Stimulated activated CD4-positive, alpha-beta T cell treated with anti-CD3 and anti-CD28 coated beads, Interleukin-2, amount 100 ng/mL, for 24 hours (primary cell): ENCODE data around the gene TPST2.

ENCODE experiments used
- DNase-seq, 2 donors: peaks; one replicate each; pipeline ENCODE4 v3.0.0-alpha.2; 2020

Gene TPST2

DNA sequence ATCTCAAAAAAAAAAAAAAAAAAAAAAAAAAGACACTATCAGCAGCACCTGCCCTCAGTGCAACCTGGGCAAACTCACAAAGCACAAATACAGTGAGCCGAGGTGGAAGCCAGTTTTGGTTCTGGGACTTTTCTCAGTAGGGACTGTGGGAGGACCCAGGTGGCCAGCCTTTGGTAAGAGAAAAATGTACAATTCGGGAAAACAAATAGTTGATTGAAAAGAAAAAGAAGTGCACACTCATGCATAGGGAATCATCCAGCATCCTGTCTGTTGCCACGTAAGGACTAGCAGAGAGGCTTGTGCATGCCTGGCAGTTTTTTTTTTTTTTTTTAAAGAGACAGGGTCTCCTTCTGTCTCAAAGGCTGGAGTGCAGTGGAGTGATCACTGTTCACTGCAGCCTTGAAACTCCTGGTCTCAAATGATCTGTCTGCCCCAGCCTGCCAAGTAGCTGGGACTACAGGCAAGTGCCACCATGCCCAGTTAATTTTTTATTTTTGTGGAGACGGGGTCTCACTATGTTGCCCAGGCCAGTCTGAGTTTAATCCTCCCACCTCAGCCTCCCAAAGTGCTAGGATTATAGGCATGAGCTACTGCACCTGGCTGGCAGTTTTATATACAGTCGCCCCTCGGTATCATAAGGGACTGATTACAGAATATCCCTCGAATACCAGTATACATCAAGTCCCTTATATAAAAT, 36.7 kb downstream of the TPST2 start:
- no peak for DNase-seq

DNA sequence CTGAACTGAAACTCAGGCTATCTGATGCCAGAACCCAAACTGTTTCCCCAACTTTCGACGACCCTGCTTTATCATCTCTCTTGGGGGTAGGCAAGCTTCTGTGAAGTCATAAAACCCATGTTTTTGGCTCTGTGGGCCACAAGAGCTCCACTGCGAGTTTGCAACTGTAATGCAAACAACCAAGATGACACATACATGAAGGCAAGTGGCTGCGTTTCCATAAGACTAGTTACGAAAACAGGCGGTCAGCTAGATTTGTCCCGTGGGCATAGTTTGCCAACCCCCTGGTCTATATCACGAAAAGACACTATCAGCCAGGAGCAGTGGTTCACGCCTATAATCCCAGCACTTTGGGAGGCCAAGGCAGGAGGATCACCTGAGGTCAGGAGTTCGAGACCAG, 37.5 kb downstream of the TPST2 start:
- DNase-seq = no peak

DNA sequence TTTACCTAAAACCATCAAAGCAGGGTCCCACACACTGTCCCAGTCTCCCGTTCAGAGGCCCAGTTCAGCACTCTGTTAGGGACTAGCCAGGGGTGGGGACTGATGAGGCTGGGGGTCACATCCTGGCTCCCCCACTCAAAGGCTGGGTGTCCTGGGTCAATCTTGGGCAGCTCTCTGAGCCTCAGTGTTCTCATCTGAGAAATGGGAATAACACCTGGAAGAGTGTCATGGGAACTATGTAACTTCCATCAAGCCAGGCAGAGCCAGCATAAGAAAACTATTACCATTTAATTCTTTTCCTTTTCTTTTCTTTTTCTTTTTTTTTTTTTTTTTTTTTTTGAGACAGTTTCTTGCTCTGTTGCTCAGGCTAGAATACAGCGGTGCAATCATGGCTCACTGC, 38.4 kb downstream of the TPST2 start:
- DNase-seq = no peak

DNA sequence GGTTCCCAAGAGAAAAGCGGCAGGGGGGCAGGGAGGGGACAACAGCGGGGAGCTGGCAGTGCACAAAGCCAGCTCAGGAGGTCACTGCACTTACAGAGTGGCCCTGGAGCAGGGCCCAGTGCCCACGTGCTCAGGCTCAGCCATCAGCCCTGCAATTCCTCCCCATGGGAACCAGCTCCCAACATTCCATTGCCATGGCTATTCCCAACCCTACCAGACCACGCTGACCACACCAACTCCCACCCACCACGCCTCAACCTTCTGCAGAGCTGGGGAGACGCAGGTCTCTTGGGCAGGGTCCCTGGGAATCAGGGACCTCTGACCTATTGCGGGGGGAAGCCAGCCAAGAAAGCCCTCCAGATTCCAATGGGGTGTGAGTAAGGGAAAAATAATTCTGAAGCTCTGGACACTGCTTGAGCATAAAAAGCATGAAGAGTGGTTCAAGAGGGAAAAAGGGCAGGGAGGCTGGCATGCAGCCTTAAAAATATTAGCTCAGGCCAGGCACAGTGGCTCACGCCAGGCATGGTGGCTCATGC, 39.4 kb downstream of the TPST2 start:
- DNase-seq = no peak

GRCh38 chr22:26549902-26550497, 39.9 kb downstream of the TPST2 start:
- DNase-seq = no peak

- DNase-seq = no peak
Observed at GRCh38 chr22:26548984-26549383, 40.9 kb downstream of the TPST2 start.

GRCh38 chr22:26548303-26548702, 41.6 kb downstream of the TPST2 start:
- DNase-seq = no peak

- no peak for DNase-seq
Observed at GRCh38 chr22:26547837-26548236, 42.1 kb downstream of the TPST2 start.

GRCh38 chr22:26547426-26547825, 42.5 kb downstream of the TPST2 start:
- peak; percentile 19 to 36 for DNase-seq

- no peak for DNase-seq
Observed at GRCh38 chr22:26546282-26546681, 43.6 kb downstream of the TPST2 start.

- no peak for DNase-seq
Observed at GRCh38 chr22:26545827-26546226, 44.1 kb downstream of the TPST2 start.

GRCh38 chr22:26545385-26545784, 44.5 kb downstream of the TPST2 start:
- DNase-seq = no peak

DNA sequence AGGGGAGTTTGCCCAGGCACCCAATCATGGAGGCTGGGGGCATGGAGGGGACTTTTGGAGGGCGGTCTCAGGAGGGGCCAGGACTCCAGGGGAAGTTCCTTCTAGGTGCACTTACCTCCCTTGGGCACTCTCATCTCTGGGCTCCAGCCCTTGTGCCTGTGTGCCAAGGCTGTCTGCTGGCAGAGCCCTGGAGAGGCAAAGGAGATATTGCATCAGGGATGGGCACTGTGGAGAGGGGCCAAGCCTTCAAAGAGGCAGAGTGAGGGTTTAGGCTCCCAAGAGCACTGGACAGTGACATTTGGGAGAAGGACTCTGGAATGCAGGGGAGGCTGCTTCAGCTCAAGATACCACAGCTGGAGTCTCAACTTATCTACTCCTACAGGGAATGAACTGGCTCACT, 45.4 kb downstream of the TPST2 start:
- DNase-seq = no peak

- no peak for DNase-seq
Observed at GRCh38 chr22:26542831-26543230, 47.1 kb downstream of the TPST2 start.

- DNase-seq = no peak
Observed at GRCh38 chr22:26541167-26541819, 48.6 kb downstream of the TPST2 start.

GRCh38 chr22:26540119-26540518, 49.8 kb downstream of the TPST2 start:
- no peak for DNase-seq

GRCh38 chr22:26536762-26537134, 53.2 kb downstream of the TPST2 start:
- DNase-seq = no peak

- no peak for DNase-seq
Observed at GRCh38 chr22:26536056-26536761, 53.7 kb downstream of the TPST2 start.

GRCh38 chr22:26535603-26535908, 54.4 kb downstream of the TPST2 start:
- no peak for DNase-seq

- no peak for DNase-seq
Observed at GRCh38 chr22:26534874-26535602, 54.9 kb downstream of the TPST2 start.

DNA sequence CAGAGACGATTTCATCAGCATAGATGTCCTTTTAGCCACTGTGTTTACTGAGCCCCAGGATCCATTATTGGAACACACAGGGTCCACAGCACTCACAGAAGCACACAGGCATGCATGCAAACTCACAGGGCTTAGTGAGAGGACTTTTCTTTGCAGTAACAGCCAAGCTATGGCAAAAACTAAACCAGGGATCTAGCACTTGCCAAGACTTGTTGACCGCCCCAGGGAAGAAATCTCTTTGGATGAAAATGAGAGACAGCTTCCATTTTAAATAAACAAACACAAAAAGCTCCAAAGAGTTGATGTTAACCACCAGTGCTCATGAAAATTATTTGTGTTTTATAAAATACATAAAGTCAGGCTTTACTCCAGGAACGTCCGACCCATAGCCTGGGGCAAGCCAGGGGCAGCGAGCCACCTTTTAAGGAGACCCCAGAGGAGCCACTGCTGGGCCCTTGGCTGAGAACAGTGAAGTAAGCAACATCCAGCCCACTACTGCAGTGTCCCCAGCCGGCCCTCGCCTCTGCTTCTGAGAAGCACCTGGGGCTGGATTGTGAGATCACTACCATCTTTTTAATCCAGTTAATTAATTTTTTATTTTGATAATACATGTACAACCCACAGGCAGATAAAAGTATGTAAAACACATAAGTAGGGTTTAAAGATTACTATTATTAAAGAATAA, 55.6 kb downstream of the TPST2 start:
- no peak for DNase-seq

- DNase-seq = no peak
Observed at GRCh38 chr22:26529345-26529744, 60.6 kb downstream of the TPST2 start.
